Measurements from ENCODE around the gene RUVBL2.

RUVBL2 gene

GRCh38 chr19:49004133-49004532, 10.4 kb downstream of the RUVBL2 start:
- Histone ChIP-seq H3K9ac (ENCODE audit: low read length) (no peak overlapping the region), H3K27me3 (ENCODE audit: low read depth, low read length) (no peaks in the 10 kb centered on the region), H2AFZ (ENCODE audit: low read depth, low read length) (no peak overlapping the region), H3K4me3 (ENCODE audit: low read length) (no peak overlapping the region), H4K20me1 (ENCODE audit: insufficient read depth, low read length) (no peaks in the 10 kb centered on the region), H3K36me3 (replicated peaks; ENCODE audit: low read depth, low read length) (peaks cover 46% of the 10 kb centered on the region), H3K9me3 (ENCODE audit: insufficient read depth, low read length) (no peaks in the 10 kb centered on the region), H3K4me2 (ENCODE audit: low read length) (no peak overlapping the region), H3K27ac (ENCODE audit: low read length) (no peak overlapping the region), H3K4me1 (ENCODE audit: low read length) (no peaks in the 10 kb centered on the region), H3K79me2 (ENCODE audit: low read length) (peaks cover 6% of the 10 kb centered on the region; the same call in 1 of the 2 replicates)
- TF ChIP-seq EZH2phosphoT487 (IDR thresholded peaks at IDR 0.05; ENCODE audit: low read depth), result no peak
- TF ChIP-seq CTCF (IDR thresholded peaks at IDR 0.05; ENCODE audit: low read depth, low read length), result no peak

- no peaks in the 10 kb centered on the region for H3K9me3 ChIP-seq (ENCODE audit: insufficient read depth, low read length)
- H3K4me2 ChIP-seq (ENCODE audit: low read length), result no peak overlapping the region
- H3K27ac ChIP-seq (ENCODE audit: low read length), result no peak overlapping the region
- no peak overlapping the region for H2AFZ ChIP-seq (ENCODE audit: low read depth, low read length)
- H3K9ac ChIP-seq (ENCODE audit: low read length), result no peak overlapping the region
- H3K4me1 ChIP-seq (ENCODE audit: low read length), result no peaks in the 10 kb centered on the region
- no peaks in the 10 kb centered on the region for H3K79me2 ChIP-seq (ENCODE audit: low read length)
- H3K27me3 ChIP-seq (ENCODE audit: low read depth, low read length), result no peaks in the 10 kb centered on the region
- TF ChIP-seq CTCF (IDR thresholded peaks at IDR 0.05; ENCODE audit: low read depth, low read length), result no peak
- no peak for TF ChIP-seq EZH2phosphoT487 (IDR thresholded peaks at IDR 0.05; ENCODE audit: low read depth)
- H3K4me3 ChIP-seq (ENCODE audit: low read length), result no peak overlapping the region
- H4K20me1 ChIP-seq (ENCODE audit: insufficient read depth, low read length), result no peaks in the 10 kb centered on the region
- peaks cover 44% of the 10 kb centered on the region for H3K36me3 ChIP-seq (replicated peaks; ENCODE audit: low read depth, low read length)
These were observed 11.4 kb downstream of the RUVBL2 start for GRCh38 chr19:49004964-49005614.

- Histone ChIP-seq H3K36me3 (replicated peaks; ENCODE audit: low read depth, low read length) (peaks cover 56% of the 10 kb centered on the region), H3K4me1 (ENCODE audit: low read length) (no peaks in the 10 kb centered on the region), H3K9me3 (ENCODE audit: insufficient read depth, low read length) (no peaks in the 10 kb centered on the region), H3K9ac (ENCODE audit: low read length) (no peak overlapping the region), H3K4me2 (ENCODE audit: low read length) (no peak overlapping the region), H3K4me3 (ENCODE audit: low read length) (no peak overlapping the region), H2AFZ (ENCODE audit: low read depth, low read length) (no peak overlapping the region), H3K79me2 (ENCODE audit: low read length) (no peaks in the 10 kb centered on the region), H3K27ac (ENCODE audit: low read length) (no peak overlapping the region), H4K20me1 (ENCODE audit: insufficient read depth, low read length) (no peaks in the 10 kb centered on the region), H3K27me3 (ENCODE audit: low read depth, low read length) (no peaks in the 10 kb centered on the region)
- TF ChIP-seq CTCF (IDR thresholded peaks at IDR 0.05; ENCODE audit: low read depth, low read length) (no peak), EZH2phosphoT487 (IDR thresholded peaks at IDR 0.05; ENCODE audit: low read depth) (no peak)
These were observed 13.2 kb downstream of the RUVBL2 start for GRCh38 chr19:49006905-49007304.

- no peaks in the 10 kb centered on the region for H3K27me3 ChIP-seq (ENCODE audit: low read depth, low read length)
- no peak overlapping the region for H3K27ac ChIP-seq (ENCODE audit: low read length)
- H3K9me3 ChIP-seq (ENCODE audit: insufficient read depth, low read length), result no peaks in the 10 kb centered on the region
- TF ChIP-seq EZH2phosphoT487 (IDR thresholded peaks at IDR 0.05; ENCODE audit: low read depth) (no peak), CTCF (IDR thresholded peaks at IDR 0.05; ENCODE audit: low read depth, low read length) (no peak)
- H3K4me3 ChIP-seq (ENCODE audit: low read length), result no peak overlapping the region
- no peaks in the 10 kb centered on the region for H3K79me2 ChIP-seq (ENCODE audit: low read length)
- no peaks in the 10 kb centered on the region for H3K4me1 ChIP-seq (ENCODE audit: low read length)
- H3K9ac ChIP-seq (ENCODE audit: low read length), result no peak overlapping the region
- H3K36me3 ChIP-seq (replicated peaks; ENCODE audit: low read depth, low read length), result peaks cover 51% of the 10 kb centered on the region
- H2AFZ ChIP-seq (ENCODE audit: low read depth, low read length), result no peak overlapping the region
- no peak overlapping the region for H3K4me2 ChIP-seq (ENCODE audit: low read length)
- no peaks in the 10 kb centered on the region for H4K20me1 ChIP-seq (ENCODE audit: insufficient read depth, low read length)
These were observed 16.1 kb downstream of the RUVBL2 start for GRCh38 chr19:49009828-49010227.
